HG03558 (cell line): Measurements from ENCODE around the gene CREBZF.

Source experiments
- ATAC-seq: cut with Tn5 transposase; IDR thresholded peaks from one replicate; pipeline ENCODE4 v1.9.1; 2021; ENCODE audit warnings: moderate number of reproducible peaks; ENCODE audit not compliant: unreplicated experiment; ENCODE audit errors: extremely low read depth

CREBZF gene, protein sequence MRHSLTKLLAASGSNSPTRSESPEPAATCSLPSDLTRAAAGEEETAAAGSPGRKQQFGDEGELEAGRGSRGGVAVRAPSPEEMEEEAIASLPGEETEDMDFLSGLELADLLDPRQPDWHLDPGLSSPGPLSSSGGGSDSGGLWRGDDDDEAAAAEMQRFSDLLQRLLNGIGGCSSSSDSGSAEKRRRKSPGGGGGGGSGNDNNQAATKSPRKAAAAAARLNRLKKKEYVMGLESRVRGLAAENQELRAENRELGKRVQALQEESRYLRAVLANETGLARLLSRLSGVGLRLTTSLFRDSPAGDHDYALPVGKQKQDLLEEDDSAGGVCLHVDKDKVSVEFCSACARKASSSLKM

GRCh38 chr11:85664615-85665481, at the start of gene CREBZF:
TSS of gene CREBZF (minus strand) at chr11:85665129. CDS start at chr11:85664875, 254 bp downstream.
- peak; percentile 79 for ATAC-seq

DNA sequence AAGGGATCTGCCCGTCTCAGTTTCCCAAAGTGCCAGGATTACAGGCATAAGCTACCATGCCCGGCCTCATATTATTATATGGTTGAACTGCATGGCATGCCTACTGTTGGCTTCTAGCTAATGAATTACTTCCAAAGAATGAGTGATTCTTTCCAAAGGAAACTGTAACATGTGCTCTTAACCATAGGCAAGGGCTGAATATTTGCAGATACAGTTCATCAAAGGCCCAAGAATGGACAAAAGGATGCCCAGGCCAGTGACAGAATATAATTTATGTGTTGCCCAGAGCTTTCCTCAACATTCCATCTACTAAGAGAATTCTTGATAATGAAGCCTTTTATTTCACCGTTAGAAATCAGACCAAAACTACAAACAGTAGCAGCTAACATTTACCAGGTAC, 48.0 kb upstream of the CREBZF start:
- ATAC-seq = no peak

- no peak for ATAC-seq
These were observed 46.0 kb upstream of the CREBZF start for GRCh38 chr11:85710917-85711316.

DNA sequence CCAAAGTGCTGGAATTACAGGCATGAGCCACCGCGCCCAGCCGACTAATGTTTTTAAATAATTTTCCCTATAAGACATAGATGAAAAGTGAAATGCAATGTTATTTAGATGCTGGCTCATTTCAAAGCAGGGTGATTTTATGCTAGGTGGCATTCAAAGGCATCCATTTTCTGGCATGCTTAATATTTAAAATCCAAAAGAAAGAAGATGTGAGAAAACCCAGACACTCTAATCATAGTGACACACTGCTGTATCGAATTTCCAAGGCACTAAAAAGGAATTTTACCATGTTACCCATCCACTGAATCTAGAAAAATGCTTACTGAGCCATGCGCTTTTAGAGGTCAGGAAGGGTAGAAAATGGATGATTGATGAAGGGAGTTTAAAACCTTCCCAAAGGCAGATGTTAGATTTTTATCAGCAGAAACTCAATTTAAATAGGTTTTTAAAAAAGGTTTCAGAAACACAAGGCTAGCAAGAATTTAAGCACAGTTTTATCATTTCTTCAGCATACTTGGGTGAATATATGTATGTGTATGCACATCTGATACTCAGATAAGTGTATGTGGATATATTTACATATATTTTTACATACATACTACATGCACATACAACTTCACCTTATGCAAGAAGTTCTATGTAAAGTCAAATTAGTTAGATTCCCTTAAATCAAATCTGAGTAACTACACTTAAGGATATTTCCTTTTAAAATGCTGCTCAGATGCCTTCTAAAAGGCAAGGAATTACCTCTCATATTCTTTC, 45.2 kb upstream of the CREBZF start:
- ATAC-seq = no peak

DNA sequence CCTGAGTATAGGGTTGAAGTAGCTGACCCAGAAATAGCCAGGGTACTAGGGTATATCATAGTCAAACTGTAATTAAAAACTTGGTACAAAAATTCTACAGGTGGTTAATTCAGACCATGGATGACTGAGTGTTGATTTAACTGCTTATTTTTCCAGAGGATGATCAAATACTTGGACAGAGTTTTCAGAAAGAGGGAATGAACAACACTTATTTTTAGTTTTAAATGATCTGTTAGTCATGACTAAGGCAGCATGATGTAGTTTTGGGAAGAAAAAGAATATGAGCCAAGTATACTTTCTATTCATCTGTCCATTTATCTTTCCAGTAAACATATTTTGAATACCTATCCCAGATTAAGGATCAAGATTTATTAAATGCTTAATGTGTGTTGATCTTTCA, 40.9 kb upstream of the CREBZF start:
- no peak for ATAC-seq

- ATAC-seq = no peak
These were observed 40.0 kb upstream of the CREBZF start for GRCh38 chr11:85704967-85705366.

GRCh38 chr11:85699957-85700741, 35.2 kb upstream of the CREBZF start:
- peak; percentile 91 for ATAC-seq

- no peak for ATAC-seq
These were observed 33.3 kb upstream of the CREBZF start for GRCh38 chr11:85698195-85698594.

- no peak for ATAC-seq
These were observed 32.8 kb upstream of the CREBZF start for GRCh38 chr11:85697747-85698146.

- ATAC-seq = no peak
These were observed 30.6 kb upstream of the CREBZF start for GRCh38 chr11:85695546-85695945.

- no peak for ATAC-seq
These were observed 29.6 kb upstream of the CREBZF start for GRCh38 chr11:85694385-85694980.

DNA sequence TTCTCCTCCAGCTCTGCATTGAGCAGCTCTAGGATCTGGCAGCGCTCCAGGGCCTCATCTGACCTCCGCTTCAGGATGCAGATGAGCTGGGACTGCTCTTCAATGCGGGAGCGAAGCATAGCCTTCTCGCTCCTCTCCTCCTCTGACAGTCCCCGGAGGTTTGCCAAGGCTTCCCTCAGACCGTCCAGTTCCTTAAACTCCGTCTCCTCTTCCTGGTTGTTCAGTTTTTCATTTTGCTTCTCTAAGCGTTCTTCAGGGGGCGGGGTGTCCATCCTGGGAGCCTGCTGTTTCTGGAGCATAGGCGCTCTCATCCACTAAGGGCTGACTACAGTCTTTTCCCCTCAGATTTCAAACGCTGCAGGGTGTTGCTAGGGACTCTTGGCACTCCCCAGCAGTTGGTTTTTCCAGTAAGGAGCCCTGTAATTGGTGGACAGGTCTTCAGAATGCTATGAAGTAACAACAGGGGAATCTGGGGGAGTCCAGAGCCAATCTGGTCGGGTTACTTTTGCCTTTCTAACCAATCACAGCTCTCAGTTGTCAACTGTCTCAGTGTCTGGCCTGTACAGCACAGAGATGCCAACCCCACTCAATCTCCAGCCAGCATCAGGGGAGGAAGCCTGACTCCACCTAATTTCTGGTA, 21.0 kb upstream of the CREBZF start, which contains the start of gene CCDC89:
Gene CCDC89, minus strand, starts transcription at position 376 of the 640 bp plus-strand sequence. Its CDS starts 65 bp downstream, at position 311.
- no peak for ATAC-seq

DNA sequence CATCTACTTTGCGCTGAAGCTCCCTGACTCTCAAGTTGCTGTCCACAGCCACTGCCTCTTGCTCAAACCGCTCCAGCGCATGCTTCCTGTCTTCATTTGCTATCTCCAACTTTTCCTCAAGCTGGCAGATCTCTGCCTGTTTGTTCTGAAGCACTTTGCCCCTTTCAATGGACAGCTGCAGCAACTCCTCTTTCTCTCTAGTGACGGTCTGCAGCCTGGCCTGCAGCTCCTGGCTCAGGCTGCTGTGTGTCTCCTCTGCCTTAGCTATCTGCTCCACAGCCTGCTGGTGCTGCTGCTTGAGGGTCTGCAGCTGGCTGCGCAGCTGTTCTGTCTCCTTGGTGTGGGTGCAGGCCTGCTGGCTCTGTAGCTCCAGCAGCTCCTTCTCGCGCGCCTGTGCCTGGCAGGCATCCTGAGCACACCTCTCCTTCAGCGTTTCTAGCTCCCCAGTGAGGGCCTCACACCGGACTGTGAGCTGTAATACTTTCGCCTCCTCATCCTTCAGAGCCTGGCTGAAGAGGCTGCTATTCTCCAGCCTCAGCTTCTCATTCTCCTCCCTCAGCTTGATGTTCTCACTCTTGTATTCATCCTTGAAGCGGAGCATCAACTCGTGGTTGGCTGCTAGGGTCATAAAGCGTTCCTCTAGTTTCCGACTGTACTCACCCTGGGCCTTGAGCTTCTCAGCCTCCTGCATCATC, 20.3 kb upstream of the CREBZF start:
- ATAC-seq = no peak

- peak; percentile 53 for ATAC-seq
These were observed 17.7 kb upstream of the CREBZF start for GRCh38 chr11:85682330-85683305.

GRCh38 chr11:85680897-85681296, 16.0 kb upstream of the CREBZF start:
- ATAC-seq = no peak

DNA sequence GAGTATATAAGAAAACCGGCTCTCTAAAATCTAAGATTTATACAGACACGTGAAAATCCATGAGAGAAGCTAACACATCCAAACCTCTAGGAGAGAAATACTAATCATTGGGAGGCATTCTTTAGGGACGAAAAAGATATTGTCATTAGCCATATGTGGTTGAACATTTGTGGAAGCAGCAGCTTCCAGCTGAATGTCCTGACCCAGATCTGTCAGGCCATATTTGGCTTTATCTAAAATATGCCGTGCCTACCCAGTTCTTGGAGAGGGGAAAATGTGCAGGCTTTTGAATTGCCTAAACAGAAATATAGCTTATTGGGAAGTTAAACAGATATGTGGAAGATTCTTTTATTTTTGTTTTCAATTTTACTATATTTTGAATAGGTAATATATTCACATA, 14.6 kb upstream of the CREBZF start:
- ATAC-seq = no peak

DNA sequence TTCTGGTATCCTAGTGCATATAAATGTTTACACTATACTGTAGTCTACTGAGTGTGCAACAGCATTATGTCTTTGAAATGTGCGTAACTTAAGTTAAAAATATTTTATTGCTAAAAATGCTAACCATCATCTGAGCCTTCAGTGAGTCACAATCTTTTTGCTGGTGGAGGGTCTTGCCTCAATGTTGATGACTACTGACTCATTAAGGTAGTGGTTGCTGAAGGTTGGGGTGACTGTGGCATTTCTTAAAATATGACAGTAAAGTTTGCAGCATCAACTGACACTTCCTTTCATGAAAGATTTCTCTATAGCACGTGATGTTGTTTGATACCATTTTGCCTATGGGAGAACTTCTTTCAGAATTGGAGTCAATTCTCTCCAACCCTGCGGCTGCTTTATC, 8.5 kb upstream of the CREBZF start:
- no peak for ATAC-seq
